Measurements from ENCODE around the gene EHD4.

Gene EHD4

GRCh38 chr15:41972253-41973242 is at the start of gene EHD4:
Gene EHD4, minus strand, starts transcription at chr15:41972557. Its CDS starts 63 bp downstream, at chr15:41972494.
- peak; percentile 61 for DNase-seq

GRCh38 chr15:42021593-42021992 is 49.2 kb upstream of the EHD4 start:
- no peak for DNase-seq

GRCh38 chr15:42020713-42021273 is 48.4 kb upstream of the EHD4 start, which contains the start of gene PLA2G4E:
Gene PLA2G4E, minus strand, starts transcription at chr15:42021042. Its CDS starts 12 bp downstream, at chr15:42021030.
- DNase-seq, result no peak

DNA sequence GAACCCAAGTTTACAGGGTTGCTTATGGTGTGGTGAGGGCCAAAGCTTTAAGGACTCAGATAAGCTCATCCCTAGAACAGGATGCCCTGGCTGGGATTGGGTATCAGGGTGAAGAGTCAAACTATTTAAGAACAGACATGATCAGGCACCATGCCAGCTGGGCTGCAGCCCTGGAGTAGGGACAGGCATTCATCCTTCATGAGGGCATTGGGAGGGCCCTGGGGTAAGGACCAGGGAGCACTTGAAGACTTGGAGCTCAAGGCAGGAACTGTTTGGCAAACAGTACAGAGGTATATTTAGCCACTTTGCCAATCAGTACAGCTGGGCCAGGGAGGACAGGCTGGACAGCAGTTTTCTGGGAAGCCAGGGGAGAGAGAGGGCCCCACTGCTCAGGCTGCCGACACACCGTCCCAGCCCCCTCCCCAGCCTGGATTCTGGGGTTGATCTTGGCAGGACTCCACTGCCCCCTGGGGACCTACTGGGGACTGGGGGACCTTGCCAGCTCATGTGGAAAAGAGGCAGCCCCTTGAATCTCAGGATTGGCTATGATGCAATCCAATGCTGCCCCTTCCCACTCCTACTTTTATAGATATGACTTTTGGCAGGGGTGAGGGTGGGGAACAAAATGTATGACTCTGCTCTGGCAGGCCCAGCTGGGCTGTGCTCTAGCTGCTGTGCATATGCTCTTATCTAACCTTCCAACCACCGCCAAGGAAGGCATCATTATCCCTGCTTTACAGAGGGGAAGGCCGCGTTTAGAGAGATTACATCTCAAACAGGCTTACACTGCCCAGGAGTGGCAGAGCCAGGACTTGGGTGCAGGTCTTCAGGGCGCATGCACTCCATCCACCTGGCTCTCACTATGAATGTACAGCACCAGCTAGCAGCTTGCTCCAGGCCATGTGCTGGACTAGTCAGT is 46.2 kb upstream of the EHD4 start:
- DNase-seq, result no peak

DNA sequence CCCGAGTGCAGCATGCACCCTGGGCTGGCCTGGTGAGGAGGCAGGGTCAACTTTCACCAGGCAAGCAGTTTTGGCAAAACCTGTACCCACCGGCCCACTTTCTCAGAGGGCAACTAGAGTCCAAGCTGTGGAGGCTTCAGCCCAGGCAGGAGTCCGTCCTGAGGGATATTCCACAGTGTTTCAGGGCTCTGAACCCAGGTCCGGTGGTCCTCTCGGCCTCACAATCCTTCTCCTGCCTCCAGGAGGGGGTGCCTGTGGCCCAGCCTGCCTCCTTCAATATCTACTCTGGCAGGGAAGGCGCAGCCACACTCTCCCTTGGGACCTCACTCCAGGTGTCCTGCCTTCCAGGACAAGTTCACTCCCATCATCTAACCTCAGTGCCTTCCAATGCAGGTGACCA is 44.6 kb upstream of the EHD4 start:
- DNase-seq, result no peak

DNA sequence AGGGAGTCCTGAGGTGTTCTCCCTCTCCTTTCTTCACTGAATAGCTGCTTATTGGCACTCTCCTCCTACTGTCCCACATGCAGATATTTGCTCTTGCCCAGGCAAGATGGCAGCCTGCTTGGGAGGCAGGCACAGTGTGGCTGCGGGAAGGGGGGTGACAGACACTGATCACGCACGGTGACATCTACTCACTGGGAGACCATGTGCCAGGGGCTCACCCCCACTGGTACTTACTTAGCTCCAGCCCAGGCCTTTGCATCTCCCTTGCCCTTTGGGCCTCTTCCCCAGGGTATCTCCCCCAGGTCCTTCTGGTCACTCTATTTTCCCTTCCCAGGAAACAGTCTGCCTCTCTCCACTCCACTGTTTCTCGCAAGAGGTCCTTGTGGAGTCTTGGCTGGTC is 42.0 kb upstream of the EHD4 start:
- DNase-seq, result no peak

- DNase-seq, result no peak
These were observed 40.6 kb upstream of the EHD4 start for GRCh38 chr15:42012928-42013482.

DNA sequence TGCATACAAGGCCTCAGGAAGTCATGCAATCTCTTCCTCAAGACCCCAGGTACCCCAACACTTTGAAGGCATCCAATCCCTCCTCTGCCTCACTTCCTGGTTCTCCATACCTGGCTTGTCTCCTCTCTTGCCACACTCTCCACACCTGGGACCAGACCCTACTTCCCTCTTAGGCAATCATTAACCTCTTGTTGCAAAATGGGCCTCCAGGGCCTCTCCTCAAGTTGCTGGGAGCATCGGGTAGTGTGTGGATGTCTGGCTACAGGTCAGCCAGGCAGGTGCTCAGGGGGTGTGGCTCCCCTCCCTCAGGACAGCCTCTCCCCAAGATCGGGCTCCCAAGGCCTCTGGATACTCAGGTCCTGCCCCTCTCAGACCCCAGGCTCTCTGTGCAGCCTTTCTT is 39.9 kb upstream of the EHD4 start:
- no peak for DNase-seq

DNA sequence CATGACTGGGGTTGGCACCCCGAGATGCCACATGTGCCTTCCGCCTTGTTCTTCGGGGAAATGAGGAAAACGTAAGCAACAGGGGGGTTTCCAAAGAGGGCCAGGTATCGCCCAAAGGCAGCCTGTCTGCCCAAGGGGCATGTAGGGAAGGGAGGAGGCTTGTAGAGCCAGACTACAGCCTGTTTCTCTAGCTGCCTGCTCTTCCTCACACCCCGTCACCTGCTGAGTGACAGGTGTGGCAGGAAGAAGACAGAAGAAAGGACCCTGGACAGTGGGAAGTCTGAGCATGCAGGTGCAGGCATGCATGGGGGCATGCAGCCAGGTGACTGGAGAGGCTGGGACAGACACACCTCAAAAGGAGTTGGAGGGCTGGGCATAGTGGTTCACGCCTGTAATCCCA is 38.7 kb upstream of the EHD4 start:
- no peak for DNase-seq

GRCh38 chr15:42010434-42010833 is 38.1 kb upstream of the EHD4 start:
- no peak for DNase-seq

GRCh38 chr15:42009474-42009873 is 37.1 kb upstream of the EHD4 start:
- DNase-seq, result no peak

- no peak for DNase-seq
These were observed 36.7 kb upstream of the EHD4 start for GRCh38 chr15:42009022-42009421.

DNA sequence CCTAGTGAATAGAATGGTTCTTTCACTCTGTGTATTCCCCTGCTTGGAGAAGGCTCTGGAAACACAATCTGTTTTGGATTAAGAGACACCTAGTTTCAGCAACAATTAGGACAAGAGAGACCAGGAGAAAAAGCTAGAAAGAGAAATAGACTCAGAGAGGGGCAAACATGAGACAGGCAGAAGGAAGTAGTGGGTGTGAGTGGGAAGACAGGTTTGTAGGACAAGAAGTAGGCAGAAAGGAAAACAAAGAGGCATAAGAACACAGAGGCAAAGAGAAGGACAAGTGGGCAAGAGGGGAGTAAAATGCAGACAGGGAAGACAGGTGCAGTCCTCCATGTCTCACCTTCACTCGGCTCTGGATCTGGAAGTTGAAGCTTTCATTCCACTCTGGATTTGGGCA is 35.0 kb upstream of the EHD4 start:
- DNase-seq, result no peak

GRCh38 chr15:42002333-42002732 is 30.0 kb upstream of the EHD4 start:
- no peak for DNase-seq

GRCh38 chr15:42001236-42001635 is 28.9 kb upstream of the EHD4 start:
- DNase-seq, result no peak

GRCh38 chr15:41999290-42000285 is 27.2 kb upstream of the EHD4 start:
- DNase-seq, result no peak

DNA sequence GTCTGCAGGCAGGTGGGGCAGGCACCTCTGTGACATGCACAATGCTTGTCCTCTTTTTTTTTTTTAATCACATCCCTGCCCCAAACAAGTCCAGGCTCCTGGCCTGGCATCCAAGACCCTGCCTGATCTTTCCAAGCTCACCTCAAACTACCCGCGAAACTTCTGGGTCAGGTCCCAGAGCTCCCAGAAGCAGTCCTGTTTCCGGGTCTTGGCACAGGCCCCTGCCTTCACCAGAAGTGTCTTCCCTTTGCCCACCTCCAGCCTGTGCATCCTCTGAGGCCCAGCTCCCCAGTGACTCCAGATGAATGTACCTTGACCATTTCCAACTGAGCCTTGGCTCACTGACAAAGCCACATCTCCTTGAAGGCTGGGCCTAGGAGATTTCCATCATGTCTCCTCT is 25.5 kb upstream of the EHD4 start:
- DNase-seq, result no peak

DNA sequence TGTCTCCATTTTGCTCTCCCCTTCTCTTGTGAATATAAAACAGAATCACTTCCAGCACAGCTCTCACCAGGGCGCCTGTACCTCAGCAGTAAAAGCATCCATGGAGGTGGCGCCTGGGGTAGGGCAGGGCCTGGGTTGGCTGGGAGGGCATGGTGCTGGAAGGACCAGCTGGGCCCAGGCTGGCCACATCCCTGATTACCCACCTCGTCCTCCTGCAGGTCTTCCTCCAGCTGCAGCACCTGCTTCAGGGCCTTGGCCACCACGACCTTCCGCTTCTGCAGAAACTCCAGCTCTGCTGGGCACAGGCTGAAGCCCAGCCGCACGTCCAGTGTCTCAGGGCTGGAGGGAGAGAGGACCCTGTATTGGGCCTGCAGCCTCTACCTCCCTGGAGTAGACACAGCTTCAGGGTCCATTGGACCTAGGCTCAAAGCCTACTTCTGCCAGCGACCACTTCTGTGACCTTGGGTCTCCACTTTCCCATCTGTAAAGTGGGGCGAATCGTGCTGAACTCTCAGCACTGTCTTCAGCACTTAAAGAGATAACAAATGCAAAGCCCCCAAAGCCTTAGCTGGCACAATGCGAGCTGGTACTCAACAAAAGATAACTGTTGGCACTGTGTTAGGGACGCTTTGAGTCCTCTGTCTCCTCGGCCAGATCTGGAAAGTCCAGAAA is 24.7 kb upstream of the EHD4 start:
- DNase-seq, result no peak

DNA sequence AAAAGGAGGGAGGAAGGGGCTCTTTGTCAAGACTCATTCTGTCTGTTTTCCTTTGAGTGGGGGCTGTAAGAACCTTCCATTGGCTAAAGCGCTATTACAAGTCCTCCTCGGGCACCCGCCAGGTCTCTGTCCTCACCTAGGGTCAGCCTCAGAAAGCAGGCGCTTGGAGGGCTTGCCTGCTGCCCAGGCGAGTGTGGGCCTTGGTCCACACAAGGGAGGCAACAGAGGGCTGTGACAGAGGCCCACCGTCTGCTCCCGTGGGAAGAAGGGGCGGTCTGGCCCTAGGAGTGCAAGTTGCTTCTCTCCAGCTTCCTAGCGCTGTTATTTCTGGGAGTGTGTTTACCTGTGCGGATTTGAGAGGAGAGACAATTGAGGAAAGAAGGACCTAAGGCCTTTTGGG is 24.0 kb upstream of the EHD4 start:
- DNase-seq, result no peak

DNA sequence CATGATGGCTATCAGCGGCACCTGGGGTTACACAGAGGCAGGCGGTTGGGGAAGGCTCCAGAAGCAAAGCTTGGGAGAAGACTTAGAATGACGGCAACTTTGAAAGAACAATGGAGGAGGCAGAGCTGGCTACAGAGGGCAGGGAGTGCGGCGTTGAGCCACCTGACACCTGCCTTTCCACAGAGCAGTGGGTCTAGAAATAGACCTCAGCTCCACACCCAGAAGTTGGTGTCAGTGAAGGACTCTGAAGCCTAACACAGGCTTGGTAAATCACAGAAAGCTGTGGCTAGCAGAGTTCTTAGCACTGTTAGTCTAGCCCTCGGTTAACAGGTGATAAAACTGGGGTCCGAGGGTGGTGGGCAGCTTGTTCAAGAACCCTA is 23.1 kb upstream of the EHD4 start:
- no peak for DNase-seq
